GM18868 (cell line): ENCODE results near the gene MRPL20.

Experiments used
- ATAC-seq: cut with Tn5 transposase; IDR thresholded peaks from one replicate; pipeline ENCODE4 v1.9.1; 2021; ENCODE audit warnings: mild to moderate bottlenecking, moderate library complexity; ENCODE audit not compliant: unreplicated experiment

MRPL20 gene

DNA sequence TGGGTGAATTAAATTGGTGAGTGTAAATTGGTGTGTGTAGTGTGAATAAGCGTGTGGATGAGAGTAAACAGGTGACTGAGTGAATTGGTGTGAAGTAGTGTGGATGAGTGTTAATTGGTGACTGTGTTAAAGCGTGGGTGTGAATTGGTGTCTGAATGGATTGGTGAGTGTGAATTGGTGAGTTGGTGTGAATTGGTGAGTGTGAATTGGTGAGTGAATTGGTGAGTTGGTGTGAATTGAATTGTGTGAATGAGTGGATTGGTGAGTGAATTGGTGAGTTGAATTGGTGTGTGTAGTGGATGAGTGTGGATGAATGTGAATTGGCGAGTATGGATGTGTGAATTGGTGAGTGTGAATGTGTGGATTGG, 40.4 kb downstream of the MRPL20 start:
- no peak for ATAC-seq

DNA sequence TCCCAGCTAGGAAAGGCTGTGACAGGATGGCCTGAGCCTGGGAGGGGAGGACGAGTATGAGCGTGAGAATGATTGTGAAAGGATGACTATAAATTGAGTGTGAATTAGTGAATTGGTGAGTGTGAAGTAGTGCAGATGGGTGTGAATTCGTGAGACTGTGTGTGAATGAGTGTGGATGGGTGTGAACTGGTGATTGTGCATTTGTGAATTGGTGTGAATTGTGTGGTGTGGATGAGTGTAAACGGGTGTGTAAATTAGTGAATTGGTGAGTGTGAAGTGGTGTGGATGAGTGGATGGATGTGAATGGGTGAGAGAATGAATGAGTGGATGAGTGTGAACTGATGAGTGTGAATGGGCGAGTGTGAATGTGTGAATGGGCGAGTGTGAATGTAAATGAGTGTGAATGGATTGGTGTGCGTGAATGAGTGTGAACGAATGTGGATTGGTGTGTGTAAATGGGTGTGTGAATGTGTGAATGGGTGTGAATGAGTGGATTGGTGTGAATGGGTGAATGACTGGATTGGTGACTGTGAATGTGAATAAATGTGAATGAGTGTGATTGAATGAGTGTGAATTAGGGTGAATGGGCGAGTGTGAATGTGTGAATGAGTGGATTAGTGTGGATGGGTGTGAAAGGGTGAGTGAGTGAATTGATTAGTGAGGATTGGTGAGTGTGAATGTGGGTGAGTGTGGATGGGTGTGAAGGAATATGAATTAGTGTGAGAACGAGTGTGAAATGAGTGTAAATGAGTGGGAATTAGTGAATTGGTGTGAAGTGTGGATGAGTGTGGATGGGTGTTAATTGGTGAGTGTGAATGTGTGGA, 41.0 kb downstream of the MRPL20 start:
- no peak for ATAC-seq

DNA sequence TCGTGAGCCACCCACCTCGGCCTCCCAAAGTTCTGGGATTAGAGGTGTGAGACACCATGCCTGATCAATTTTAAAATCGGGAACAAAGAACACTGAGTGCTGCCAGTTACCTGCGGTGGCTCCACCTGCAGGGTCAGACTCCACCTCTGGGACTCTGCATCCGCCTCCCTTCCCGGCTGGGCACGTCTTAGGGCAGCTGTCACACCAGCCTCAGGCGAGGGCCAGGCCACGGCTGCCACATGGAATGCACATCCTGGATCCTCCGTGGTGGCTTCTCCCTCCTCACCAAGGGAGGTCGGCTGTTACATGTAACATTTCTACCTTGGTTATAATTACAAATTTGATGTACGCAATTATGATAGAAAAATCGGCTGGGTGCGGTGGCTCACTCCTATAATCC, 42.8 kb downstream of the MRPL20 start:
- ATAC-seq = no peak

DNA sequence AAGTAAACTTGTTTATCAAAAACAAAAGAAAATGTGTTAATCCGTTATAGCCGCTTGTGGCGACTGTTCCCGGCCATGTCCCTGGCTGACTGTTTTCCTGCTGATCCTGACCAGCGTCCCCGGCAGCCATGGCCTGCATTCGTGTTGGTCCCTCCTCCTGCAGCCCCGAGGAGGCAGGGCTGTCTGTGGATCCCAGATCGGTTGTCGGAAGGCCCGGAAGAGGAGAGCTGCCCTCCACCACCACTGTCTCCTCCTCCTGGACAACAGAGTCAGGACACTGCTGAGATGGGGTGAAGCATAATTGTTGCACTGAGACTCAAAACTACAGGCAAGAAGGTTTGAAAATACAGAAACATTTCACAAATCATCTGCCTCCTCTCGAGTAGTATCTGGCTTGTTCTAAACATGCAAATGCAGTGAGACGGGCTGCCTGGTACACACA, 45.1 kb downstream of the MRPL20 start:
- no peak for ATAC-seq

DNA sequence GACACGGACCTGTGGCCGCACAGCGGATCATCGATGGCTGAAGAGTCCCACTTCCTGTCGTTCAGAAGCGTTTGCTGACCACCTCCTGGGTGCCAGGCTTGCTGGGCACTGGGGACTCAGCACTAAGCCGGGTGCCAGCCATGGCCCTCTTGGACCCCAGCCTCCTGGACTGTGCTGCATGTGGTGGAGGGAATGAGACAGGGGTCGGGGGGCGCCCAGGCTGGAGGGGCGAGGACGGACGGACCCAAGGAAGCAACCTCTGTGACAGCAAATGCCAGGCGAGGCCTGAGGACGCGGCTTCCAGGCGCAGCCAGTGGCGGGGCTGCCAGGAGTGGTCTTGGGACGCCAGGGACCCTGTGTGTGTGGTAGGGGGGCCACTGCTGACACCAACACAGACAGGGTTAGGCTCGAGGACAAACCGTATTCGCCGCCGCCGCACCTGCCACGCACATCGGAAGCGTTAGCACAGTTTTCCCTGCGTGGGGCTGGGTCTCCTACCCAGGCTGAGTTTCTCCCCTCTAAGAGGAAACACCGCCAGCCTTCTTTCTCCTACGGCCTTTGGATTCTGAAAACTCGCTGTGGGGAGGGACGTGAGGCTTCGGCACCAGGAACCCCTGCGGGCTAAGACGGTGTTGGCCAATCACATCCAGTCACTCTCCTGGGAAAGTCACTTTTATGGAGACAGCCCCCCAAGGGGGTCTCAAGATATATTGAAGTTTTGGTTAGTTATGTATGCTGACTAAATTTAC, 45.7 kb downstream of the MRPL20 start:
- no peak for ATAC-seq

DNA sequence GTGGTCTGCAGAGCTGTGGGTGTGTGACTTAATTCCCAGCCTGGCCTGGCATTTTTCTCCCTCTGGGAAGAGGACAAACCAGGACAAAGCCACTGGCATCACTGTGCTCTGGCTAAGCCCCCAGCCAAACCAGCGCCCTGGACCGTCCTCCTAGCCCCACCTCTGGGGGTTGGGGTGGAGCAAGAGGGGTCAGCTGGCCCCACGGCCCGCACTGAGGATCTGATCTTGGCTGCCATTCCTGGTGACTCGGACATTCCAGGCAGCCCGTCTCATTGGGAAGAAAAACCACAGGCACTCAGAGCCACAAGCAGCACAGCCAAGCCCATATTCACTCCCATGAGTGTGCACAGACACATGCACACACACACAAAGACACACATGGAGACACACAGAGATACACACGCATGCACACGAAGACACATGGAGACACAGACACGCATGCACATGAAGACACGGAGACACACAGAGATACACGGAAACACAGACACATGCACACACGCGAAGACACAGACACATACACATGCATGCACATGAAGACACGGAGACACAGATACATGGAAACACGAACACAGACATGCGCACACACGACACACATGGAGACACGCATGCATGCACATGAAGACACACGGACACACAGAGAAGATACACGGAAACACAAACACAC, 46.5 kb downstream of the MRPL20 start:
- no peak for ATAC-seq

DNA sequence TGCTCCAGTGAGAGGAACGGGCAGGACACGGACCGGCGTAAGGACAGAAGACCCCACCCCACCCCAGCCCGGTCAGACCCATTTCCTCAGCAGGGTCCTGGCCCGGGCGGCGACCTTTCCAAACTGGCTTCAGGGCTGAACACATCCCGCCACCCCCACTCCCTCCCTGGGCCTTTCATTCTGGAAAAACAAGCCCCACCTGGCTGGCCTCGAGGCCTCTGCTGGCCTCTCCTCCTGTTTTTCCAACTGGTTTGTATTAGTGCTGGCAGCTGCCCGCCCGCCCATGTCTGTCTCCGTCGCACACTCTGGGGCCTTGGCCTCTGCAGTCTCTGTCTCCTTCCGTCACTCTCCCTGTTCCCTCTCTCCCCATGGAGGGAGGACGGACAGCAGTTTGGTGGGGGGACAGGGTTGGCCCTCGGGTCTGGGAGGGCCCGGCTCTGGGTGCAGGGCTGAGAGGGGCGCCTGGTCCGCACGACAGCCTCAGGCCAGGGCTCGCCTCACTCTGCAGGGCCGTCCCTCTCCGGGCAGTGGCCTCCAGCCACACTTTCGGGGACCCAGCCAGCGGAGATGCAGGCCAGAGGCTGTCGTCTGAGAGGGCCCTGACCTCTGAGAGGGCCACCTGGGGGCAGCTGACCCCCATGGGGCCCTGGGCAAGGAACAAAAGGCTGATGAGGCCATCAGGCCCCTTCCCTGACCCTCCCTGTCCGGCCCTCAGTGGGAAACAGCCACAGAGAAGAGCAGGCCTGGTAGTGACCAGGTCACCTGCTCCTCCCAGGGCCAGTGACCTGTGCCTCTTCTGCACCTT, 47.2 kb downstream of the MRPL20 start:
- ATAC-seq = no peak

DNA sequence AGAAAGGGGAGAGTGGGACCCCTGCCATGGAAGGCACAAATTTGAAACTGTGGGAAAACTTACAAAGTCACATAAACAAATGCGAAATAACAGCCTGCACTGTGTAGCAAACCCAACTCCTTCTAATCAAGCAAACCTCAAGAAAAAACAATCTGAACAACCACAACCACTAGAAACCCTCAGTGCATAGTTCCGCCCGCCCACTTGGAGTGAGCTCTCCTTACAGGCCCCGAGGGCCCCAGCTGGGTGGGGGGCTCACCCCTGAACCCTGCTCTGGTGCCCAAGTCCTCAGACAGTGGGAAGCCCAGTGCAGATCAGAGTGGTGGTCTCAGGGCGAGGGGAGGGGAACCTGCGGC, 47.8 kb downstream of the MRPL20 start:
- ATAC-seq = no peak

DNA sequence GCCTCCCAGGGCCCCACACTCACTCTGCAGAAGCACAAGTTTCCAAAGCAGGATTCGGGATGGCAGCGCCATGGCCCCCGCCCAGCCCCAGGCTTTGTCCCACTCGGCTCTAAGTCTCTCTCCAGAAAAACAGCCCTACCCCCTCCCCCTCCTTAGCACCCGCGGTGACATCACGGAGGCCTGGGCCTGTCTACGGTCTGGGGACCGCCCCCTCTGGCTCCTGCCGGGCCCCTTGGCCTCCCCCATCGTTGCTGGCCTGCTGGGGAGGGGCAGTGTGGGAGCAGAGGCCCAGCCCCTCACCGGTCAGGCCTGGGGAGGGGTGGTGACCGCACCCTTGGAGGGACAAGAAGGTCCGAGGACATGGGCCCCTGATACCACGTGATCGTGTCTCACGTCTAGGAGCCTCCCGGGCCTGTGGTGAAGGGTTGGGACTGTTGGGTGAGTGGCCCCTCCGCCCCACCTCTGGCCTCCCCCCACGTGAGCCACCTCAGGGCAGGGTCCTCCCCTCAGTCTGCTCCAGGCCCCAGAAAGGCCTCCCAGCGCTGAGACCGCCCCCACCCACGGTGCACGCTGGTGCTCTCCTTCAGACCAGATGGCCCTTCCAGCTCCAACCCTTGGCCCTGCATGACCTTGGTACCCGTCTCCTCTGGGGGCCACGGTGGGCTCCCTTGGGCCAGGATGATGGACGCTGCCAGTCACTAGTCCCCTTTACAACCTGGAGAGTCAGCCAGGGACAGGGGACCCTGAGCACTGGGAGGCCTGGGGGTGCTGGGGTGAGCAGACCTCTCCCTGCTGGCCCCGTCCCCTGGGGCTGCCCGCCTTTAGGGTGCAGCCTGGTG, 48.4 kb downstream of the MRPL20 start, which contains the start of gene MXRA8:
TSS of gene MXRA8 (minus strand) at position 123 of the 839 bp plus-strand sequence. CDS start at position 72, 51 bp downstream.
- ATAC-seq = no peak

DNA sequence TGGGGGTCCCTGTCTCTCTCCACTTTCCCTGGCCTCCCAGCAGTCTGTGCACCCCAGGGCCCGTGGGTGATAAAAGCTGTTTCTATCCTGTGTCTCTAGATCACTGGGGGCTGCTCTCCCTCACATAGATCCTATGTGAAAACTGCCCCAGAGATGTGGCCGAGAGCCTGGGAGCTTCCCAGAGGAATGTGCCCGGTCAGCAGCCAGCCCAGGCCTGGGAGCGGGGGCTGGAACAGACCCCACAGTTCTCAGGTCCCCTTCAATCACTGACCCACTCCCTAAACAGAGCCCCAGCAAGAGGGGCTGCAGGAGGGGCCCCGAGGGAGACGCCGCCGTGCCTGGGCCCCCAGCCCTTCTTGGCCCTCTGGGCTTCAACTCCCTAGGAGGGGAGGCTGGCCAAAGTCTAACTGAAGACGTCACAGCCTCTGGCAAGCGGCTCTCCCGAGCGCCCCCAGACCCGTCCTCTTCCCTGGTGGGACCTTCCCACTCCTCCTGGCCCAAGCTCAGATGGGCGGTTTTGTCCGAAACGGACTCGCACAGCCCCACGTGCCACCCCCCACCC, 49.1 kb downstream of the MRPL20 start:
- no peak for ATAC-seq

DNA sequence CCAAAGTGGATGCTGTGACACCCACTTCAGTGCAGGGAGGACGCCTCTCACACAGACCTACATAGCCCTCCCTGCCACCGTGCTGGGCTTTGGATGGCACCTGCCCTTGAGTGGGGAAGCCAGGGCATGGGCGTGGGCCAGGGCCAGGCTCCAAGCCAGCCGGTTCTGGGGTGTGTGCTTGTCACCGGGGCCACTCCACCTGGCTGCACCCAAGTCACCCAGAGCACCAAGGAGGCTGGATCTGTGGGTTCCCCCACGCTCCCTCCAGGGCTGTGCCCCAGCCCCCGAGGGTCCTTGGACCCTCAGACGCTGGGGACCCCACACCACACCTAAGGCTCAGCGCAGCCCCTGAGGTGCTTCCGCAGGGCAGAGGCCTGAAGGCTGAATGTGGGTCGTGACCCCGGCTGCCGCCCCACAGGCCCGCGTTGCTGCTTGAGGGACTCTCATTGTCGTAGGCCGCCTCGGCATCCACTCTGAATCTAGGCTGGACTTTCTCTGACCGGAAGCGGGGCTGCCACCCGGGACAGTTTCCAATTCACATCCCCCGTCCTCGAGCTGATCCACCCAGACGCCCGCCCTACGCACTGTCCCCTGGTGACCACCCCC, 50.2 kb downstream of the MRPL20 start:
- no peak for ATAC-seq

DNA sequence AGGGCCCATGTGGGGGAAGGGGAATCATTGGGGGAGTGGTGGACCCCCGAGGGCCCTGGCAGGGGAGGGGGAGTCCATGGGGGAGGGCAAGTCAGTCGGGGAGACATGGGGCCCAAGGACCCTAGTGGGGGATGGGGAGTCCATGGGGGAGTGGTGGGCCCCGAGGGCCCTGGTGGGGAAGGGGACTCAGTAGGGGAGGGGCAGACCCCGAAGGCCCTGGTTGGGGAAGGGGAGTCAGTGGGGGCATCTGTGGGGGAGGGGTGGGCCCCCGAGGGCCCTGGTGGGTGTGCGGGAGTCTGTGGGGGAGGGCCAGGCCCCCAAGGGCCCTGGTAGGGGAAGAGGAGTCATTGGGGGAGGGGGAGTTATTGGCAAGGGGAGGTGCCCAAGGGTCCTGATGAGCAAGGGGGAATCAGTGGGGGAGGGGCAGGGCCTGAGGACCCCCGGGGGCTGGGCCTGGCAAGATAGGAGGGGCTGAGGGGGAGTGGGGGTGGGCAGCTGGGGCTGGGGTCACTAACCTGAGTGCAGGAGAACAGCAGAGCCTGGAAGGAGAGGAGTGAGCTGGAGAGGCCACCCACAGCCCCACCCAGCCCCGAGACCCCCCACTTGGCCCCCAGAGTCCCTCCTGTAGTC, 50.8 kb downstream of the MRPL20 start:
- ATAC-seq = no peak

DNA sequence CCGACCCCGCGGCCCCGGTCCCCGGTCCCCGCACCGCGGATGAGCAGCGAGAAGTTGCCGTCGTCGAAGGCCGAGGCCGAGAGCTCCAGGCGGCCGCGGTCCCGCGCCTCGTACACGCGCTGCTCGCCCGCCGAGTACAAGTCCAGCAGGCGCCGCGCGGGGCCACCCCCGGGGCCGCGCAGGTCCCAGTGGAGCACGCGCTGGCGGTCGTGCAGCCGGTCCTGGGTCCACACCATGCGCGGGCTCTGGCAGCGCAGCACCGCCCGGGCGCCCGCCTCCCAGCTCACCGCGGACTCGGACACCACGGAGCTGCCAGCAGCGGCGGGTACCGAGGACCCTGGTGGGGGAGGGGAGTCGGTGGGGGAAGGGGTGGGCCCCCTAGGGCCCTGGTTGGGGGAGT, 51.7 kb downstream of the MRPL20 start:
- no peak for ATAC-seq

DNA sequence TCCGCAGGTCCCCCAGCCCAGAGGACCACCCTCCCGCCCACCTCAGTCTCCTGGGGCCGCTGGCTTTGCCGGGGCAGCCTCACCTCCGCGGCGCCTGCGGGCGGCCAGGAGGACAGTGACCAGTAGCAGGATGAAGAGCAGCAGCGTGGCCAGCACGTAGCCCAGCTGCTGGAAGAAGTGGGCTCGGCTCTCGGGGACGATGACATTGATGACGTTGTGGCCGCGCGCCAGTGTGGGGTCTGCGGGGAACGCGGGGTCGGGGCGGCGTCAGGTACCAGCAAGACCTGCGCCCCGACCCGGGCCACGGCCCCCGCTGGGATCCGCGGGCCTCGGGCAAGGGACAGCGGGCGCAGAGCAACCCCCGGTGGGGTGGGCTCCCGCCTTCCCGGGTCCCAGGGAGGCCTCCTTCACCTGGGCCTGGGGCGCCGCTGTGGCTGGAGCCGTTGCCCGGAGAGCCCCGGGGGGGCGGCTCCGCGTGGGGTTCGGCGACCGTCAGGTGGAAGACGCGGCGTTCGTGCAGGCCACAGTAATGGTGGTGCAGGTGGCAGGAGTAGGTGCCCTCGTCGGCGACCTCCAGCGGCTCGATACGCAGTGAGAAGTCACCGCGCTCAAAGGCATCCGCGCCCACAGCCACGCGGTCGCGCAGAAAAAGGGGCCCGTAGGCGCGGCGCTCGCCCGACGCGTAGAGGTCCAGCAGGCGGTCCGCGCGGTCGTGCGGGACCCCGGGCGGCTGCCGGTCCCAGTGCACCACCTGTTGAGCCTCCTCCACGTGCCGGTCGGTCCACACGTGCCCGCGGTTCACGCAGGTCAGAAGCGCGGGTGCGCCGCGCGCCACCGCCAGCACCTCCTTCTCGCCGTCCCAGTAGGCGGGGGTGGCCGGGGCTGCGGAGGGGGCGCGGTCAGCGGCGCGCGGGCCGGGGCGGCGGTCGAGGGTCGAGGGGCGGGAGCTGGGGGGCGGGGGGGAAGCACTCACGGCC, 52.5 kb downstream of the MRPL20 start:
- ATAC-seq = no peak

DNA sequence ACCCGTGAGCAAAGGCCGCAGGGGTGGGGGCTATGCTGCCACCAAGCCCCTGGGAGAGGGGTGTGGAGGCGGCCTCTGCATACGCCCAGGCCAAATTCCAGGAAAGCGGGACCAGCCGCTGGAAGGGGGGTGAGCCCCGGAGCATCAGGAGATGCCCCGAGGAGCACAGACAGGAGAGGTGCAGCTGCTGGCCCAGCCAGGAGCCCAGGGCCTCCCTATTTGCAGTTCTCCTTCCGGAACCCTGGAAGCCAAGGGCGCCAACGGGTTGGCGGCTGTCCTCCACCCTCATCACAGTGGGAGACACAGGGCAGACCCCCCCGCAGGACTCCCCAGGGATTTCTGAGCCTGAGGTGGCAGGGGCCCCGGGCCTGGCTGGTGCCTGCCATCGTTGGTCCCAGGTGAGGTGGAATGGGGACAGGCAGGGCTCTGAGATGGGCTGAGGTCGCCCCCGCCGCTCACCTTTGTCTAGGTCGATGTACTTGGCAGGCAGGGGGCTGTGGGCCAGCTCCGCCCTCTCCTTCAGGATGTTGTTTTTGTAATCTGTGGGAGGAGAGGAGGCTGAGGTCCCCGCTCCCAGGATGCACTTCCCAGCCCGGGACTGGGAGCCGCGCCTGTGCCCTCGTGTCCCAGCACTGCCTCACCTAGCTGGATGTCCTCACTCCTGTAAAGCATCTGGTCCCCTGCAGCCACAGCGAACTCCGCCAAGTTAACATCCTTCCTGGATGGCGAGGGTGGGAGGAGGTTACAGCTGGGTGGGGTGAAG, 53.5 kb downstream of the MRPL20 start:
- ATAC-seq = no peak

DNA sequence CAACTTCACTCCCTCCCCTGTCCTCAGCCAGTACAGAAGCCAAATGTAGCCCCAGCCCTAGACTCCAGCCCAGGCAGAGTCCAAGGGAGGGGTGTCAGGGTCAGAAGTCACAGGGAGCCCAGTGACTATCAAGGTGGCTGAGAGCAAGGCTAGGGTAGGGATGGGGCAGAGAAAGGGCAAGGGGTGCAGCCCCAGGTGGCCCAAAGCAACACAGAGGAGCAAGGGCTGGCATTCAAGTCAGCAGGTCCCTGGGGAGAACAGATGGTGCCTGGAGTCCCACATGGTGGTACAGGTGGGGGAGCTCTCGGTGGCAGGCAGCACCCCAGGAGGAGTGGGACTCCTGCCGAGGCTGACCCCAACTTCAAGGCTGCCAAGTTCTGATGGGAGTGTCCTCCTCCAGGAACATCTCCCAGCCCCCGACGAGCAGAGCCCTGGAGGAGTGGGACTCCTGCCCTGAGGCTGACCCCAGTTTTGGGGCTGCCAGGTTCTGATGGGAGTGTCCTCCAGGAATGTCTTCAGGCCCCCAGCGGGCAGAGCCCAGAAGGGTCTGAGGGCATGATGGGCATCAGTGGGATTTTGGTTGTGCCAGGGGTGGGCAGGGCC, 54.2 kb downstream of the MRPL20 start:
- ATAC-seq = no peak
